Lung (tissue), 12 donors: ENCODE results near the gene POMP. TPM values are rescaled to one million over a fixed set of nuclear protein-coding genes. Genes with fewer than 3 reads are reported as not detected.

ENCODE experiments used
- ATAC-seq: fragments of 200-7000 bp; cut with Tn5 transposase; one replicate; pipeline ENCODE4 v1.9.1; 2020; ENCODE audit warnings: moderate number of reproducible peaks; ENCODE audit not compliant: insufficient read depth, low FRiP score
- DNase-seq, 3 donors: peaks; one replicate each; pipeline ENCODE4 v3.0.0-alpha.2; 2013 to 2017
- H3K27ac ChIP-seq, 2 donors: one replicate each; pipeline ENCODE4 v1.5.1; 2013; ENCODE audit warnings: mild to moderate bottlenecking in 2 of 2, moderate library complexity in 2 of 2, control low read depth in 1 of 2, inconsistent platforms in 1 of 2, low read depth in 1 of 2, low read length in 1 of 2
- H3K27me3 ChIP-seq, 3 donors: one replicate each; pipeline ENCODE4 v1.5.1; 2013; ENCODE audit warnings: low read length in 2 of 3; ENCODE audit not compliant: control insufficient read depth in 3 of 3, insufficient read depth in 3 of 3
- H3K36me3 ChIP-seq, 4 donors: one replicate each; pipeline ENCODE4 v1.5.1; 2013; ENCODE audit warnings: low read length in 4 of 4, mild to moderate bottlenecking in 1 of 4, moderate library complexity in 1 of 4; ENCODE audit not compliant: control insufficient read depth in 4 of 4, insufficient read depth in 4 of 4
- H3K4me1 ChIP-seq, 5 donors: one replicate each; pipeline ENCODE4 v1.5.1; 2013; ENCODE audit warnings: low read length in 5 of 5, mild to moderate bottlenecking in 2 of 5, moderate library complexity in 1 of 5; ENCODE audit not compliant: control insufficient read depth in 5 of 5, insufficient read depth in 5 of 5
- H3K4me3 ChIP-seq: one replicate; pipeline ENCODE4 v1.5.1; 2013; ENCODE audit warnings: mild to moderate bottlenecking, control low read depth, moderate library complexity
- H3K9ac ChIP-seq, 2 donors: one replicate each; pipeline ENCODE4 v1.5.1; 2013; ENCODE audit warnings: low read length in 2 of 2, control low read depth in 1 of 2; ENCODE audit not compliant: insufficient read depth in 1 of 2
- H3K9me3 ChIP-seq, 4 donors: one replicate each; pipeline ENCODE4 v1.5.1; 2013; ENCODE audit warnings: low read length in 3 of 4, mild to moderate bottlenecking in 1 of 4, moderate library complexity in 1 of 4; ENCODE audit not compliant: control insufficient read depth in 4 of 4, insufficient read depth in 3 of 4
- CTCF ChIP-seq: IDR thresholded peaks from 2 replicates; pipeline ENCODE4 v1.5.1; 2012; ENCODE audit warnings: mild to moderate bottlenecking; ENCODE audit errors: control extremely low read depth, extremely low read depth
- WGBS, 2 donors: extraction: QIAGEN DNeasy Blood & Tissue Kit; methylation state at CpG; one replicate each; pipeline ENCODE4 v1.1.7; 2013; 5-methylcytosine and 5-hydroxymethylcytosine counted together
- polyA plus RNA-seq, 2 donors: library from polyadenylated mRNA; stranded (reverse); fragments of 200-250 nt; gene quantifications; one replicate each; pipeline ENCODE4 v1.2.1, GENCODE V29; 2013
- total RNA-seq, 2 donors: library from RNA; depleted of rRNA in 1 of 2; stranded (reverse); fragments of >200 nt in 1 of 2; gene quantifications; one replicate each; pipeline ENCODE4 v1.2.1, GENCODE V29; 2014 to 2021
- donor health status: control.
- donor health status: control.
- donor health status: Bipolar disorder and iron deficiency.
- donor health status: healthy.
- donor health status: DM: yes; HTN: yes; CAD: no.

The POMP gene
- total and polyA plus RNA-seq, 4 donors: 33.6 to 89.9 (median 72.8) TPM

- H3K9ac ChIP-seq: no peak overlapping the region
- 40 to 73% methylated on average over 8 of the region's 8 CpGs for WGBS, 2 donors
- H3K27me3 ChIP-seq: no peaks in the 10 kb centered on the region
- H3K27ac ChIP-seq: no peak overlapping the region
- no peak for TF ChIP-seq CTCF
- peaks cover 0 to 2% (median 0%) of the 10 kb centered on the region in 5 donors for H3K4me1 ChIP-seq
- no peak for DNase-seq
- ATAC-seq: peak; percentile 49
- H3K9me3 ChIP-seq: no peaks in the 10 kb centered on the region
- no peak overlapping the region for H3K4me3 ChIP-seq
- H3K36me3 ChIP-seq: no peaks in the 10 kb centered on the region
Measured at GRCh38 chr13:28622286-28622685, 36.6 kb upstream of the POMP start.

DNA sequence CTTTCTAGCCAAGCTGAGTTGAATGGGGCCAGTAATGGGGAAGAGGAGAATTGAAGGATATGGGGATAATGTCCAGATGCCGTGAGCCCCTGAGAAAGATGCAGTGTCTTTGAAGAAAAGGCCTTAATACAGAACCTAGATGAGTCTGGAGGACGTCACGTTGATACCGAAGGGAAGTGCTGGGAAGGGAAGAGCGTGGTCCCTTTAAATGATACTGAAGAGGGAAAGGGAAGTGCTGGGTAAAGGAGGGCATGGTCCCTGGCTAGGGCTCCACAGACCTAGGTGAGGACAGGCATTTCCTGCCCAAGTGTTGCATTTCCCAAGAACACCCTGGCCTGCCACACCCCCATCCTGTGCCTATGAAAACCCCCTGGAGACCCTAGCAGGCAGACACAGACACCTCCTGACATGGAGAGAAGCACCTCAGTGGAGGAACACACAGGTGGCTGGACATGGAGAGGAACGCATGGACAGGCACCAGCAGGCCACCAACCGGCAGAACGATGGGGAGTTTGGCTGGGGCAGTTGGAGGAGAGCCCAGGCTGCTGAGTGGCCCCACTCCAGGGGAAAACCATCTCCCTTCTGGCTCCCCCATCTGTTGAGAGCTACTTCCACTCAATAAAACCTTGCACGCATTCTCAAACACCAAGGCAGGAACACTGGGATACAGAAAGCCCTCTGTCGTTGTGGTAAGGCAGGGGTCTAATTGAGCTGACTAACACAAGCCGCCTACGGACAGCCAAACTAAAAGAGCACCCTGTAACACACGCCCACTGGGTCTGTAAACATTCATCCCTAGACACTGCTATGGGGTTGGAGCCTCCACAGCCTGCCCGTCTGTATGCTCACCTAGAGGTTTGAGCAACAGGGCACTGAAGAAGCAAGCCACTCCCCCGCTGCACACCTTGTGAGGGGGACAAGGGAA is 34.9 kb upstream of the POMP start:
- Histone ChIP-seq H3K9ac (no peak overlapping the region), H3K9me3 (no peaks in the 10 kb centered on the region), H3K27me3 (no peaks in the 10 kb centered on the region), H3K4me3 (no peak overlapping the region), H3K4me1 (peaks cover 0 to 2% (median 0%) of the 10 kb centered on the region in 5 donors), H3K27ac (no peak overlapping the region), H3K36me3 (no peaks in the 10 kb centered on the region)
- 59 to 71% methylated on average over 15 of the region's 15 CpGs for WGBS, 2 donors
- ATAC-seq (no peak), DNase-seq (no peak)
- no peak for TF ChIP-seq CTCF

DNA sequence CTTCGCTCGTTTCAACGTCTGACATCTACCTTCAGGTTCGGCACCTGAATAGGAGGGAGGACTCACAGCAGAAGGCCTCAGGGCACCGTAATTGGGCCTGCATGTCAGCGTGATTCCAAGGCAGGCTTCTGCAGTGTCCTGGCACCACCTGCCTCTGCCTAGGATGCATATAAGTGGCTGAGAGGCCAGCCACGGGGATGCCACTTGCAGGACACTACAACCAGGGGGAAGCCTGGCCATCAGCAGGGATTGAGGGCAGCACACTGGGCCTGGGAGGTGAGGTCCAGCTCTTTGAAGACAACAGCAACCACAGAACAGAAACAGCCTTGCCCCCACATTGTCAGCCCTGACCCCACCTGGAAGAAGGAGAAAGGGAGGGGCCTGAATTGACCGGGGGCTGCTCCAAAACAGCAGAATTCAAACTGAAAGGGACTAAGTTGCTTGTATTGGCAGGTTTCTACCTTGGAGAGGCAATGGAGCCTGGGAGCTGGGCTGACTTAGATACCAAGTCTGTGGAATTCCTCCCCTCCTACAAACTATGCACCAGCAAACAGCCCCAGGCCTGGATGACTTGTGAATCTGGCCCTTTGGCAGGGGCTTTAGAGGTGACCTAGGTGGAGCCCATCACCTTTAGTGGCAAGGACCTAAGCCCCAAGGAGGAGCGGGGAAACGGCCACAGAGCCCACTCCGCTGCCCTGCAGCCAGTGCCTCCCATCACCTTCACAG is 34.1 kb upstream of the POMP start:
- H3K36me3 ChIP-seq: no peaks in the 10 kb centered on the region
- TF ChIP-seq CTCF: no peak
- 87 to 88% methylated on average over 11 of the region's 11 CpGs for WGBS, 2 donors
- H3K9me3 ChIP-seq: no peaks in the 10 kb centered on the region
- ATAC-seq (no peak), DNase-seq (no peak)
- H3K4me3 ChIP-seq: no peak overlapping the region
- H3K9ac ChIP-seq: no peak overlapping the region
- peaks cover 0 to 2% (median 0%) of the 10 kb centered on the region in 5 donors for H3K4me1 ChIP-seq
- H3K27me3 ChIP-seq: no peaks in the 10 kb centered on the region
- no peak overlapping the region for H3K27ac ChIP-seq
